Natural killer cell (primary cell): Measurements from ENCODE around the gene NDRG3. TPM values are rescaled to one million over a fixed set of nuclear protein-coding genes. Genes with fewer than 3 reads are reported as not detected.
"Not testable (repeated sequence)": the region's sequence is repeated elsewhere in the genome, so short reads cannot be mapped to it uniquely, and the experiment has no call there.

Source experiments
- ATAC-seq, 3 donors: fragments of 150-1000 bp in 2 of 3; fragments of 200-7000 bp in 1 of 3; cut with Tn5 transposase; 1 replicate in 1 of 3; 2 replicates in 2 of 3; pipeline ENCODE4 v1.10.0; 2021; ENCODE audit warnings: mild to moderate bottlenecking in 2 of 3, moderate library complexity in 2 of 3
- DNase-seq, 2 donors: peaks; one replicate each; pipeline versions ENCODE4 v3.0.0 to v3.0.0-alpha.2; 2013 to 2021; ENCODE audit warnings: mixed read lengths in 1 of 2
- H3K27ac ChIP-seq: one replicate; pipeline ENCODE4 v1.5.1; 2013; ENCODE audit warnings: mild to moderate bottlenecking, low read length
- H3K27me3 ChIP-seq: one replicate; pipeline ENCODE4 v1.6.1; 2013; ENCODE audit warnings: low read length; ENCODE audit not compliant: control insufficient read depth, insufficient read depth
- H3K36me3 ChIP-seq: one replicate; pipeline ENCODE4 v1.6.1; 2013; ENCODE audit warnings: low read length; ENCODE audit not compliant: control insufficient read depth, insufficient read depth
- H3K4me1 ChIP-seq: one replicate; pipeline ENCODE4 v1.6.1; 2013; ENCODE audit warnings: low read length; ENCODE audit not compliant: control insufficient read depth, insufficient read depth
- H3K4me3 ChIP-seq: one replicate; pipeline ENCODE4 v1.5.1; 2013; ENCODE audit warnings: low read length
- H3K9me3 ChIP-seq: one replicate; pipeline ENCODE4 v1.6.1; 2013; ENCODE audit warnings: low read length; ENCODE audit not compliant: control insufficient read depth, insufficient read depth
- H3K27ac Mint-ChIP-seq, 2 donors: one replicate each; pipeline ENCODE4 v1.8.0; 2022; ENCODE audit warnings: mild to moderate bottlenecking in 2 of 2, mixed read lengths in 2 of 2, moderate library complexity in 1 of 2
- H3K27me3 Mint-ChIP-seq, 2 donors: one replicate each; pipeline ENCODE4 v1.8.0; 2022; ENCODE audit warnings: low read depth in 2 of 2, mixed read lengths in 2 of 2
- H3K36me3 Mint-ChIP-seq: one replicate; pipeline ENCODE4 v1.8.0; 2022; ENCODE audit warnings: mixed read lengths
- H3K4me1 Mint-ChIP-seq, 2 donors: one replicate each; pipeline ENCODE4 v1.8.0; 2022; ENCODE audit warnings: mixed read lengths in 2 of 2
- H3K4me3 Mint-ChIP-seq: one replicate; pipeline ENCODE4 v1.8.0; 2022; ENCODE audit warnings: mild to moderate bottlenecking, moderate library complexity, mixed read lengths
- H3K9me3 Mint-ChIP-seq, 2 donors: one replicate each; pipeline ENCODE4 v1.8.0; 2022; ENCODE audit warnings: mixed read lengths in 2 of 2
- WGBS: methylation state at CpG from one replicate; pipeline ENCODE4 v1.1.7; 2013; ENCODE audit warnings: missing lambda C conversion rate; ENCODE audit not compliant: insufficient coverage; 5-methylcytosine and 5-hydroxymethylcytosine counted together
- intact Hi-C: fragments of 100-400 bp; cut with micrococcal nuclease; formaldehyde crosslinking; loops from one replicate; pipeline ENCODE4 v1.14.2; 2022
- total RNA-seq, 4 donors: library from RNA; stranded (reverse); fragments of 120-200 nt in 1 of 4; gene quantifications; one replicate each; pipeline versions ENCODE4 v1.2.3 to v1.2.4, GENCODE V29; 2013 to 2022
- TF ChIP-seq, protein P1 (sequence below): fragments of 200-600 bp; IDR thresholded peaks from one replicate; pipeline ENCODE4 v1.8.0; 2022; ENCODE audit warnings: antibody characterized with exemption

The NDRG3 gene
- total RNA-seq, 3 donors from 2014 or later (not counting 1 experiment from before 2014, with no cell fraction given): 27.1 to 30.3 (median 28.3) TPM

DNA sequence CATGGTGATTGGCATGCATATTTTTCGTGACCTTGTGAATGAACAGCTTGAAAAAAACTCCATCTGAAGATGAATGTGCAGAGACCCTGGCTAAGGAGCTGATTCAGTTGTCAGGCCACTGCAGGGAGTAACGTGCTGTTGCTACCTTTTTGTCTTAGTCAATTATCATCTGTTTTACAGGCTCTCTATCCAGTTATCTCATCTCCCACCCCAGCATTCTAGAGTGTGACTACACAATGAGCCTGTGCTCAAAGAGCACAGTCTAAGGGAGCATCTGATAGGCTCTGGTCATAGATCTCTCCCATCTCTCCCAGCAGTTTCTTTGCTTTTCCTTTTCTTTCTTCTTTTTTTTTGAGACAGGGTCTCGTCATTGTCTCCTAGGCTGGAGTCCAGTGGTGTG, 45.5 kb downstream of the NDRG3 start:
- H3K4me3 ChIP-seq: no peak overlapping the region
- Mint-ChIP-seq H3K9me3 (no peaks in the 10 kb centered on the region), H3K4me1 (no peaks in the 10 kb centered on the region), H3K4me3 (no peak overlapping the region), H3K36me3 (no peaks in the 10 kb centered on the region), H3K27me3 (no peaks in the 10 kb centered on the region), H3K27ac (no peak overlapping the region)
- TF ChIP-seq, protein P1, sequence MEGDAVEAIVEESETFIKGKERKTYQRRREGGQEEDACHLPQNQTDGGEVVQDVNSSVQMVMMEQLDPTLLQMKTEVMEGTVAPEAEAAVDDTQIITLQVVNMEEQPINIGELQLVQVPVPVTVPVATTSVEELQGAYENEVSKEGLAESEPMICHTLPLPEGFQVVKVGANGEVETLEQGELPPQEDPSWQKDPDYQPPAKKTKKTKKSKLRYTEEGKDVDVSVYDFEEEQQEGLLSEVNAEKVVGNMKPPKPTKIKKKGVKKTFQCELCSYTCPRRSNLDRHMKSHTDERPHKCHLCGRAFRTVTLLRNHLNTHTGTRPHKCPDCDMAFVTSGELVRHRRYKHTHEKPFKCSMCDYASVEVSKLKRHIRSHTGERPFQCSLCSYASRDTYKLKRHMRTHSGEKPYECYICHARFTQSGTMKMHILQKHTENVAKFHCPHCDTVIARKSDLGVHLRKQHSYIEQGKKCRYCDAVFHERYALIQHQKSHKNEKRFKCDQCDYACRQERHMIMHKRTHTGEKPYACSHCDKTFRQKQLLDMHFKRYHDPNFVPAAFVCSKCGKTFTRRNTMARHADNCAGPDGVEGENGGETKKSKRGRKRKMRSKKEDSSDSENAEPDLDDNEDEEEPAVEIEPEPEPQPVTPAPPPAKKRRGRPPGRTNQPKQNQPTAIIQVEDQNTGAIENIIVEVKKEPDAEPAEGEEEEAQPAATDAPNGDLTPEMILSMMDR: no peak
- no peak for ATAC-seq
- H3K9me3 ChIP-seq: no peaks in the 10 kb centered on the region
- intact Hi-C loops: no loop called here
- DNase-seq: no peak
- no peaks in the 10 kb centered on the region for H3K4me1 ChIP-seq
- no peak overlapping the region for H3K27ac ChIP-seq
- H3K36me3 ChIP-seq: no peaks in the 10 kb centered on the region
- no peaks in the 10 kb centered on the region for H3K27me3 ChIP-seq
- 95% methylated on average over 3 of the region's 3 CpGs for WGBS

DNA sequence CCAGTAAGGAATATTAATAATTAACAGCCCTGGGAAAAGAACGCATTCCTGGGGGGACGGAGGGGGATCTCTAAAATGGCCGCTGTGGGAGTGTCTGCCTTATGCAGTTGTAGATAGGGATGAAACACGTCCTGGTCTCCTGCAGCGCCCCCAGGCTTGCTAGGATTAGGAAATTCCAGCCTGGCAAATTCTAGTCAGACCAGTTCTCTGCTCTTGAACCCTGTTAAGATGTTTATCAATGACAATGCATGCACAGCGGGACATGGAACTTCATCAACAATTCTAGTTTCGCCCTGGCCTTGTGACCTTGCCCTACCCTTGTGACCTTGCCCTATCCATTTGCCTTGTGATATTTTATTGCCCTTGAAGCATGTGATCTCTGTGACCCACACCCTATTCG, 50.4 kb downstream of the NDRG3 start:
- H3K4me1 ChIP-seq, H3K36me3 Mint-ChIP-seq, H3K27ac ChIP-seq, H3K4me1 Mint-ChIP-seq, H3K9me3 ChIP-seq, H3K27me3 Mint-ChIP-seq, intact Hi-C loops, H3K36me3 ChIP-seq, H3K27me3 ChIP-seq, H3K4me3 ChIP-seq, H3K27ac Mint-ChIP-seq, H3K9me3 Mint-ChIP-seq, ATAC-seq, DNase-seq, H3K4me3 Mint-ChIP-seq: not testable (repeated sequence)
- 94% methylated on average over 8 of the region's 8 CpGs for WGBS

DNA sequence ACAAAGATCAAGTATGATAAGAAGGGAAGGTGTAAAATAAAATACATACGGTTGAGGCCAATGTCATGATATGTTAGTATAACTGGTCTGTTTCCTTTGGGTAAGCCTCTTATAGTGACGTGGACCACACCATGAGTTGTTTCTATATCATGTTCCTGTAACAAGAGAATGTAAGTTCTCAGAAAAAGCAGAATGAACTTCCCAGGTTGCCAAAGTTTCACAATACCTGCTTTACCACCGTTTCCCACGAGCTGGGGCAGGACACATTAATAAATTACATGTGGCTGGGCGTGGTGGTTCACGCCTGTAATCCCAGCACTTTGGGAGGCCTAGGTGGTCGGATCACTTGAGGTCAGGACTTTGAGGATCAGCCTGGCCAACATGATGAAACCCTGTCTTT, 57.3 kb downstream of the NDRG3 start:
- ATAC-seq: no peak
- H3K4me1 Mint-ChIP-seq: no peaks in the 10 kb centered on the region
- Histone ChIP-seq H3K9me3 (no peaks in the 10 kb centered on the region), H3K36me3 (peaks cover 13% of the 10 kb centered on the region), H3K4me1 (no peaks in the 10 kb centered on the region), H3K27me3 (no peaks in the 10 kb centered on the region), H3K4me3 (no peak overlapping the region), H3K27ac (no peak overlapping the region)
- H3K27ac Mint-ChIP-seq: no peak overlapping the region
- no peaks in the 10 kb centered on the region for H3K36me3 Mint-ChIP-seq
- no peaks in the 10 kb centered on the region for H3K27me3 Mint-ChIP-seq
- intact Hi-C loops: no loop called here
- 86% methylated on average over 7 of the region's 7 CpGs for whole genome bisulfite sequencing
- DNase-seq: no peak
- TF ChIP-seq, protein P1: no peak
- H3K9me3 Mint-ChIP-seq: no peaks in the 10 kb centered on the region
- no peak overlapping the region for H3K4me3 Mint-ChIP-seq

DNA sequence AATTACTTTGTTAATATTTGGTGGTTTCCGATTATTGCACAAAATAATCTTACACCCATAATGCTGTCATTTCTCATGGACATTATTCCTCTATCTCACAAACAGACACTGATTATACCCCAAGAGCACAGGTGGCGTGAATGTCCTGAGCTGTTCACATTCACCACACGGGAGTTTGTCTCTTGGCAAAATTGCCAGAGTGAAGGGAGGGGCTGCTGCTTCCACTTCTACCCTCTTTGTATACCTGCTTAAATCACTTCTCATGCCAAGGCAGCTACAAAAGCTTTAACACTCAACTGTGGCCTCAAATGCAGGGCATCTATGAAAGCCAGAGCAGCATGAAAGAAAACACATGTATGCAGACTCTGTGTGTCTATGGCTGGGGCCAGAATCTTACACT, 58.0 kb downstream of the NDRG3 start:
- no peaks in the 10 kb centered on the region for H3K4me1 ChIP-seq
- intact Hi-C loops: no loop called here
- no peak overlapping the region for H3K27ac ChIP-seq
- no peaks in the 10 kb centered on the region for H3K9me3 ChIP-seq
- no peaks in the 10 kb centered on the region for H3K36me3 Mint-ChIP-seq
- DNase-seq (no peak), ATAC-seq (no peak)
- no peaks in the 10 kb centered on the region for H3K9me3 Mint-ChIP-seq
- TF ChIP-seq, protein P1: no peak
- H3K36me3 ChIP-seq: peaks cover 13% of the 10 kb centered on the region
- H3K4me1 Mint-ChIP-seq: no peaks in the 10 kb centered on the region
- no peak overlapping the region for H3K4me3 Mint-ChIP-seq
- no peaks in the 10 kb centered on the region for H3K27me3 Mint-ChIP-seq
- no peak overlapping the region for H3K4me3 ChIP-seq
- WGBS: 93% methylated on average over 2 of the region's 3 CpGs
- H3K27ac Mint-ChIP-seq: no peak overlapping the region
- H3K27me3 ChIP-seq: no peaks in the 10 kb centered on the region
